Endothelial cell (in vitro differentiated cells): ENCODE results near the gene F2R. TPM values are rescaled to one million over a fixed set of nuclear protein-coding genes. Genes with fewer than 3 reads are reported as not detected.
"Not testable (repeated sequence)": the region's sequence is repeated elsewhere in the genome, so short reads cannot be mapped to it uniquely, and the experiment has no call there.

Experiments
- DNase-seq: peaks from one replicate; pipeline ENCODE4 v3.0.0; 2021; ENCODE audit warnings: low spot score
- H3K27ac Mint-ChIP-seq: one replicate; pipeline ENCODE4 v1.8.0; 2021; ENCODE audit warnings: mixed read lengths, inconsistent platforms; ENCODE audit not compliant: unreplicated experiment
- H3K27me3 Mint-ChIP-seq: one replicate; pipeline ENCODE4 v1.8.0; 2021; ENCODE audit warnings: mild to moderate bottlenecking, moderate library complexity, mixed read lengths, inconsistent platforms; ENCODE audit not compliant: unreplicated experiment
- H3K36me3 Mint-ChIP-seq: one replicate; pipeline ENCODE4 v1.8.0; 2021; ENCODE audit warnings: mild to moderate bottlenecking, low read depth, mixed read lengths, inconsistent platforms; ENCODE audit not compliant: unreplicated experiment
- H3K4me1 Mint-ChIP-seq: one replicate; pipeline ENCODE4 v1.8.0; 2021; ENCODE audit warnings: mild to moderate bottlenecking, mixed read lengths, inconsistent platforms; ENCODE audit not compliant: unreplicated experiment
- H3K4me3 Mint-ChIP-seq: one replicate; pipeline ENCODE4 v1.8.0; 2021; ENCODE audit warnings: mild to moderate bottlenecking, mixed read lengths, inconsistent platforms; ENCODE audit not compliant: unreplicated experiment
- H3K9me3 Mint-ChIP-seq: one replicate; pipeline ENCODE4 v1.8.0; 2021; ENCODE audit warnings: mixed read lengths, inconsistent platforms; ENCODE audit not compliant: unreplicated experiment
- CTCF ChIP-seq: fragments of 200-600 bp; sonication (generic); IDR thresholded peaks from one replicate; pipeline ENCODE4 v1.5.0; 2021; ENCODE audit warnings: antibody characterized with exemption; ENCODE audit not compliant: unreplicated experiment
- total RNA-seq: library from RNA; stranded (reverse); fragmentation: NEBNext Ultra II Directional; extraction: Animal tissue kit (Norgen Biotek cat#: 25700); gene quantifications from one replicate; pipeline ENCODE4 v1.2.1, GENCODE V29; 2021; ENCODE audit not compliant: unreplicated experiment

F2R gene
- total RNA-seq, 1 donor from 2014 or later = 342 TPM

DNA sequence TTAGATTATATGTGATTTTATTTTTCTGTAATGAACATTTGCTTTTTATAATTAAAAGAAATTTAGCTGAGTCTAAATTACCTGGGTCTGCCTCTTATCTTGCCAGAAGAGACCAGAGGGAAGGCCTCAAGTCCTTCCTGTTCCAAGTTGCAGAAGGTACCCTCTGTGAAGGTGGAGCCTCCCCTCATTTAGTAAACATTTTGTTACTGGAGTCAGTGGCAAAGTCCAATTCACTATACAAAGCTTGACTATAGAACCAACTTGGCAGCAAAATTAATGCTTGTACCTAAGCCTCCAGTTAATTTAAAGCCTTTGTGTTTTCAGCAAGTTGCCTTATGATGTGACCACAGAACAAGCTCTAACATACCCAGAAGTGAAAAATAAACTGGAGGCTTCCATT lies 42.8 kb upstream of the F2R start:
- Mint-ChIP-seq H3K4me3 (no peak overlapping the region), H3K9me3 (no peaks in the 10 kb centered on the region), H3K27ac (no peak overlapping the region), H3K36me3 (peaks cover 32% of the 10 kb centered on the region), H3K27me3 (peaks cover 3% of the 10 kb centered on the region), H3K4me1 (peaks cover 42% of the 10 kb centered on the region)
- no peak for DNase-seq
- TF ChIP-seq CTCF = no peak

DNA sequence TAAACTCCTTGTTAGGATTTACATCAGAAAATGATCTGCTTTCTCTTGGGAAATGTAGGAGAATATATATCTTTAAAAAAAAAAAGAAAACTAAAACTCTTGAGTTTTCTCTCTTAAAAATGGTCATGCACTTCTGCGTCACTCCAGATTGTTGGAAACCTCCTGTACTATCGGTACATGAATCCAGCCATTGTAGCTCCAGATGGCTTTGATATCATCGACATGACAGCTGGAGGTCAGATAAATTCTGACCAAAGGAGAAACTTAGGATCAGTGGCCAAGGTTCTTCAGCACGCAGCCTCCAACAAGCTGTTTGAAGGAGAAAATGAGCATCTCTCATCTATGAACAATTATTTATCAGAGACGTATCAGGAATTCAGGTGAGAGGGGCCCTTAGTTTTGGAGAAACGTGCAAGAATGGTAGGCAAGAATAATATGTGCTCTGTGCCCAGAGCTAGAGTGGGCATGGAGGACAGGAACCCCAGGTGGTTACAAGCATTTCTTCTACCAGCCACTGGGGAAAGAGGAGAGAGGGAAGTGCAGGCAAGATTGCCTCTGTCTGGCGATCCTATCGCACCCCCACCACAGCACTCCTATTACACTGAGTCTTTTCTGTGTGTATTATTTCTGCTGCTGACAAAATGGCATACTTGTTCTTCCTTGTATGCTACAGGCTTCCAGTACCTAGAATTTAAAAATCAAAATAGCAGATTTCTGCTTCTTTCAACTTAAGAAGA lies 41.4 kb upstream of the F2R start:
- no peak overlapping the region for H3K27ac Mint-ChIP-seq
- DNase-seq = no peak

DNA sequence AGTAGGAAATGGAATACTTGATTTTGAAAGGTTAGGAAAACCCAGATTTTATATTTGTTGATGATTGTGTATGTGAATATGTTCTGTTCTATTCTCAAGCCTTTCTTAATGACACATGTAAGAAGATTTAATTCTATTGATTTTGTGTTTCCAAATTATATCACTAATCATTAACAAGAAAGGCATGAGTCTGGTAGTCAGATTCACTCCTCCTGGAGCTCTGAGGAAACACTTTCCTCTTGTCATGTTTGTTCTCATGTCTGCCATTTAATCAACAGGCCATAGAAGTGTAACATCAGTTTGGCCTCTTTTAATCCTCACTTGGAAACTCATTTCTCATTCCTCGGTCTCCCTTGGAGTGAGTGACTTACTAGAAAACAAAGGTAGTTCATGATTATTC lies 40.6 kb upstream of the F2R start:
- Mint-ChIP-seq H3K4me3 (no peak overlapping the region), H3K27ac (no peak overlapping the region), H3K9me3 (no peaks in the 10 kb centered on the region), H3K4me1 (peaks cover 53% of the 10 kb centered on the region), H3K36me3 (peaks cover 28% of the 10 kb centered on the region), H3K27me3 (no peaks in the 10 kb centered on the region)
- no peak for TF ChIP-seq CTCF
- DNase-seq = no peak

More for the DNA sequence above, 41.4 kb upstream of the F2R start:
- Mint-ChIP-seq H3K4me3 (no peak overlapping the region), H3K4me1 (peaks cover 47% of the 10 kb centered on the region), H3K27me3 (peaks cover 3% of the 10 kb centered on the region), H3K9me3 (no peaks in the 10 kb centered on the region), H3K36me3 (peaks cover 28% of the 10 kb centered on the region)
- no peak for TF ChIP-seq CTCF

- H3K36me3 Mint-ChIP-seq = peaks cover 23% of the 10 kb centered on the region
- DNase-seq = no peak
- peak overlapping the region; percentile 63 for H3K27ac Mint-ChIP-seq
- peaks cover 1% of the 10 kb centered on the region for H3K27me3 Mint-ChIP-seq
- H3K9me3 Mint-ChIP-seq = no peaks in the 10 kb centered on the region
- no peak overlapping the region for H3K4me3 Mint-ChIP-seq
- peaks cover 53% of the 10 kb centered on the region for H3K4me1 Mint-ChIP-seq
- TF ChIP-seq CTCF = no peak
Observed at GRCh38 chr5:76677849-76678472, 38.0 kb upstream of the F2R start.

GRCh38 chr5:76679231-76679630 lies 36.7 kb upstream of the F2R start:
- no peak for DNase-seq
- no peaks in the 10 kb centered on the region for H3K9me3 Mint-ChIP-seq
- peaks cover 1% of the 10 kb centered on the region for H3K27me3 Mint-ChIP-seq
- H3K4me1 Mint-ChIP-seq = peaks cover 56% of the 10 kb centered on the region
- H3K4me3 Mint-ChIP-seq = no peak overlapping the region
- no peak for TF ChIP-seq CTCF
- peak overlapping the region; percentile 61 for H3K27ac Mint-ChIP-seq
- H3K36me3 Mint-ChIP-seq = peaks cover 23% of the 10 kb centered on the region

- H3K4me1 Mint-ChIP-seq = peaks cover 65% of the 10 kb centered on the region
- H3K36me3 Mint-ChIP-seq = peaks cover 29% of the 10 kb centered on the region
- not testable (repeated sequence) for H3K27ac Mint-ChIP-seq, H3K27me3 Mint-ChIP-seq, DNase-seq, H3K4me3 Mint-ChIP-seq, H3K9me3 Mint-ChIP-seq
Observed at GRCh38 chr5:76680826-76681225, 35.1 kb upstream of the F2R start.
